ENCODE results near the gene LHX4. TPM values are rescaled to one million over a fixed set of nuclear protein-coding genes. Genes with fewer than 3 reads are reported as not detected.

LHX4 gene
- total and polyA plus RNA-seq, 9 of the 15 experiments (the other 6 are each of a cell fraction or from before 2014, with no cell fraction given): 0.01 to 0.11 (median 0.07) TPM; not detected in 5

DNA sequence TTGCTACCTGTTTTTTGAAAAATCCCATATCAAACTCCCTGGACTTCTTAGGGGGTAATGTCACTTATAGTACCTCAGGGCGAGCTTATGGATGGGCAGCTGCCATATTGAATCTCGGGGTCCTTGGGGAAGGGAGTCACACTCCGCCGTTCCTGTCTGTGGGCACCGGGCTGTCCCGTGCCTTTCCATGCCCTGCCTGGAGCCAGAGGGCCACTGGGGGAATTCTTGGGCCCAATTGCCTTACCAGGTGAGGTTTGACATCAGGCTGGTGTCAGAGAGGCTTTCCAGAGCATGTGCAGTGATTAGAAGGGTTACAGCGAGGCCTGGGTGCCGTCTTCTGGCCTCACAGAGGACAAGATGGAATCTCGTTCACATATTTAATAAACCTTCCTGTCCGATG lies 46.6 kb upstream of the LHX4 start:
- Histone ChIP-seq H2AFZ (ENCODE audit: low read depth, low read length) (no peak overlapping the region), H3K9me1 (ENCODE audit: control insufficient read depth, insufficient read depth, low read length) (no peaks in the 10 kb centered on the region), H3K9me3 (replicated peaks; ENCODE audit: control insufficient read depth, insufficient read depth, low read depth, low read length) (no peaks in the 10 kb centered on the region), H3K36me3 (ENCODE audit: control insufficient read depth, insufficient read depth, low read length) (no peaks in the 10 kb centered on the region; the same call in 2 of the 3 replicates), H4K20me1 (replicated peaks; ENCODE audit: control insufficient read depth, insufficient read depth, low read length) (no peaks in the 10 kb centered on the region; the same call in none of the 2 replicates), H3K27me3 (ENCODE audit: control insufficient read depth in 2 of 2, insufficient read depth in 2 of 2, low read length in 2 of 2) (no peaks in the 10 kb centered on the region), H3K79me2 (ENCODE audit: control insufficient read depth, insufficient read depth, low read length) (no peaks in the 10 kb centered on the region), H3K9ac (ENCODE audit: insufficient read depth in 1 of 2, low read depth in 2 of 2, low read length in 2 of 2) (no peak overlapping the region), H3K4me3 (no peak overlapping the region), H3K4me2 (ENCODE audit: insufficient read depth, low read length) (no peak overlapping the region), H3K4me1 (replicated peaks in 1 of 2; ENCODE audit: control insufficient read depth in 2 of 2, insufficient read depth in 2 of 2, low read length in 2 of 2) (peaks cover 0 to 7% of the 10 kb centered on the region in 2 experiments; a peak in 1 of 5 replicates), H3K27ac (ENCODE audit: extremely low read depth, low read depth, low read length) (no peak overlapping the region)
- ChIA-PET CTCF (ENCODE audit: low intra/inter-chr PET ratio) (no interaction called here), POLR2A (no interaction called here)
- BruUV-seq (replicated peaks): no TSS peak
- FAIRE-seq: no peak
- no peak for ATAC-seq
- TF ChIP-seq TSHZ1 (CRISPR knock-in tag; IDR thresholded peaks at IDR 0.05) (no peak), NR2C1 (IDR thresholded peaks at IDR 0.05) (no peak), NR2C1 (tag; IDR thresholded peaks at IDR 0.05) (no peak), MTA1 (IDR thresholded peaks at IDR 0.05; ENCODE audit: borderline replicate concordance) (no peak), CREB5 (CRISPR knock-in tag; IDR thresholded peaks at IDR 0.05) (no peak), ZNF77 (CRISPR knock-in tag; IDR thresholded peaks at IDR 0.05) (no peak), TAF1 (IDR thresholded peaks at IDR 0.05; ENCODE audit: control insufficient read depth, extremely low read depth, insufficient read depth, low read length, severe bottlenecking) (no peak), GATAD2B (IDR thresholded peaks at IDR 0.05; ENCODE audit: borderline replicate concordance) (no peak)
- intact Hi-C loops (cut with micrococcal nuclease): no loop called here
- no peak for DNase-seq (ENCODE audit: extremely low read depth in 1 of 4, low spot score in 3 of 4)
- in situ Hi-C loops (cut with MboI): loop anchor here (10.0 kb wide), 1 partner anchor 301 kb away; no protein-coding TSS in a partner anchor
- 52% methylated on average over 10 of the region's 10 CpGs for WGBS (ENCODE audit: insufficient coverage, low coverage, missing lambda C conversion rate)

All from K562 (cell line).